PC-9 (cell line): ENCODE measurements around the gene ATP5ME. TPM values are rescaled to one million over a fixed set of nuclear protein-coding genes. Genes with fewer than 3 reads are reported as not detected.

ENCODE experiments used
- BruUV-seq: library from RNA; stranded (reverse); fragments of 400-500 nt; replicated peaks from 2 replicates; lab custom pipeline; 2021; lab: Mats Ljungman, UMichigan
- CTCF ChIA-PET: fragments of 300-600 bp; sonication (Branson Sonifier 250); formaldehyde crosslinking; loops from one replicate; lab custom pipeline; 2022; ENCODE audit warnings: antibody characterized with exemption; lab: Charles Lee
- POLR2A ChIA-PET: fragments of 300-600 bp; sonication (Branson Sonifier 250); formaldehyde crosslinking; loops from one replicate; lab custom pipeline; 2022; ENCODE audit warnings: antibody characterized with exemption; ENCODE audit not compliant: unreplicated experiment; lab: Charles Lee
- DNase-seq, 2 experiments: peaks; one replicate each; pipeline versions ENCODE4 v3.0.0 to v3.0.0-alpha.2; 2015 to 2022; ENCODE audit warnings: mixed read lengths in 1 of 2
- H2AFZ ChIP-seq: fragments of 200-600 bp; sonication (generic); 2 replicates; pipeline ENCODE4 v1.8.1; 2017; ENCODE audit warnings: antibody characterized with exemption
- H3F3A ChIP-seq: fragments of 200-600 bp; sonication (generic); 2 replicates; pipeline ENCODE4 v1.8.1; 2017; ENCODE audit warnings: antibody characterized with exemption, mild to moderate bottlenecking, low read depth; ENCODE audit not compliant: insufficient read depth
- H3K27ac ChIP-seq: fragments of 200-600 bp; sonication (generic); 2 replicates; pipeline ENCODE4 v1.6.1; 2016; ENCODE audit warnings: mixed run types
- H3K27me3 ChIP-seq: fragments of 200-600 bp; sonication (generic); 2 replicates; pipeline ENCODE4 v1.6.1; 2016; ENCODE audit warnings: low read depth, mixed run types; ENCODE audit not compliant: insufficient read depth
- H3K36me3 ChIP-seq: fragments of 200-600 bp; sonication (generic); 2 replicates; pipeline ENCODE4 v1.6.1; 2016; ENCODE audit warnings: low read depth, mixed run types
- H3K4me1 ChIP-seq: fragments of 200-600 bp; sonication (generic); replicated peaks from 2 replicates; pipeline ENCODE4 v1.6.1; 2016; ENCODE audit warnings: mixed run types; ENCODE audit not compliant: insufficient read depth
- H3K4me2 ChIP-seq: fragments of 200-600 bp; sonication (generic); 2 replicates; pipeline ENCODE4 v1.6.1; 2017; ENCODE audit warnings: mixed run types
- H3K4me3 ChIP-seq: fragments of 200-600 bp; sonication (generic); 2 replicates; pipeline ENCODE4 v1.6.1; 2016; ENCODE audit warnings: mixed run types
- H3K79me2 ChIP-seq: fragments of 200-600 bp; sonication (generic); 2 replicates; pipeline ENCODE4 v1.6.1; 2017; ENCODE audit warnings: low read depth, mixed run types
- H3K9me2 ChIP-seq: fragments of 200-600 bp; sonication (generic); 2 replicates; pipeline ENCODE4 v1.8.1; 2017; ENCODE audit warnings: mild to moderate bottlenecking; ENCODE audit not compliant: insufficient read depth
- H3K9me3 ChIP-seq: fragments of 200-600 bp; sonication (generic); 2 replicates; pipeline ENCODE4 v1.8.1; 2016; ENCODE audit warnings: low read depth; ENCODE audit not compliant: insufficient read depth
- H4K20me1 ChIP-seq: fragments of 200-600 bp; sonication (generic); 2 replicates; pipeline ENCODE4 v1.8.1; 2017; ENCODE audit not compliant: insufficient read depth
- CTCF ChIP-seq: fragments of 200-600 bp; sonication (generic); conservative IDR thresholded peaks from 2 replicates; pipeline ENCODE4 v1.6.1; 2017; ENCODE audit warnings: mixed run types, antibody characterized with exemption, mild to moderate bottlenecking, moderate library complexity
- EZH2 ChIP-seq: fragments of 200-600 bp; sonication (generic); IDR thresholded peaks from 2 replicates; pipeline ENCODE4 v1.8.0; 2017; ENCODE audit warnings: antibody characterized with exemption, low read depth
- intact Hi-C: fragments of 100-400 bp; cut with micrococcal nuclease; formaldehyde crosslinking; loops from one replicate; pipeline ENCODE4 v1.10.0; 2022; ENCODE audit not compliant: unreplicated experiment
- total RNA-seq: library from RNA; stranded (reverse); gene quantifications from 2 replicates; pipeline ENCODE4 v1.2.3, GENCODE V29; 2021

The ATP5ME gene
- total RNA-seq, 1 experiment from 2014 or later = 334 TPM

- no peaks in the 10 kb centered on the region for H3K4me1 ChIP-seq
- H3K27ac ChIP-seq = no peak overlapping the region
- H3K36me3 ChIP-seq = no peaks in the 10 kb centered on the region
- intact Hi-C loops = no loop called here
- H3K4me3 ChIP-seq = no peak overlapping the region
- no peaks in the 10 kb centered on the region for H3F3A ChIP-seq
- ChIA-PET POLR2A (no interaction called here), CTCF (no interaction called here)
- no peaks in the 10 kb centered on the region for H4K20me1 ChIP-seq
- no peaks in the 10 kb centered on the region for H3K9me2 ChIP-seq
- no peak overlapping the region for H2AFZ ChIP-seq
- H3K9me3 ChIP-seq = no peaks in the 10 kb centered on the region
- no peak for DNase-seq
- TF ChIP-seq CTCF = no peak
- no peak overlapping the region for H3K4me2 ChIP-seq
- peaks cover 68% of the 10 kb centered on the region for H3K27me3 ChIP-seq
- no TSS peak for BruUV-seq
- H3K79me2 ChIP-seq = no peaks in the 10 kb centered on the region
Measured at GRCh38 chr4:651884-652642, 22.0 kb downstream of the ATP5ME start.

GRCh38 chr4:650951-651883 is 22.9 kb downstream of the ATP5ME start:
- ChIA-PET POLR2A (no interaction called here), CTCF (no interaction called here)
- Histone ChIP-seq H3K4me3 (no peak overlapping the region), H3F3A (no peaks in the 10 kb centered on the region), H3K4me1 (no peaks in the 10 kb centered on the region), H2AFZ (no peak overlapping the region), H3K9me2 (no peaks in the 10 kb centered on the region), H3K27me3 (peaks cover 76% of the 10 kb centered on the region), H4K20me1 (no peaks in the 10 kb centered on the region), H3K9me3 (no peaks in the 10 kb centered on the region), H3K79me2 (no peaks in the 10 kb centered on the region), H3K36me3 (no peaks in the 10 kb centered on the region), H3K27ac (no peak overlapping the region), H3K4me2 (no peak overlapping the region)
- no TSS peak for BruUV-seq
- TF ChIP-seq EZH2 (no peak), CTCF (no peak)
- DNase-seq = no peak
- intact Hi-C loops = no loop called here

GRCh38 chr4:650461-650860 is 23.6 kb downstream of the ATP5ME start:
- CTCF ChIA-PET = no interaction called here

More at GRCh38 chr4:650461-650860, 23.6 kb downstream of the ATP5ME start:
- no TSS peak for BruUV-seq
- no peaks in the 10 kb centered on the region for H3K4me1 ChIP-seq
- no peaks in the 10 kb centered on the region for H3K36me3 ChIP-seq
- H3K79me2 ChIP-seq = no peaks in the 10 kb centered on the region
- no peak for DNase-seq
- H3K27ac ChIP-seq = no peak overlapping the region
- H2AFZ ChIP-seq = no peak overlapping the region
- peaks cover 82% of the 10 kb centered on the region for H3K27me3 ChIP-seq
- intact Hi-C loops = no loop called here
- no peaks in the 10 kb centered on the region for H4K20me1 ChIP-seq
- H3K9me2 ChIP-seq = no peaks in the 10 kb centered on the region
- H3F3A ChIP-seq = no peaks in the 10 kb centered on the region
- no peak overlapping the region for H3K4me2 ChIP-seq
- H3K9me3 ChIP-seq = no peaks in the 10 kb centered on the region
- POLR2A ChIA-PET = no interaction called here
- TF ChIP-seq EZH2 (no peak), CTCF (no peak)
- no peak overlapping the region for H3K4me3 ChIP-seq
